HG03469 (cell line): ENCODE results near the gene TP63.
"Not testable (repeated sequence)": the region's sequence is repeated elsewhere in the genome, so short reads cannot be mapped to it uniquely, and the experiment has no call there.

ENCODE experiments used
- ATAC-seq: cut with Tn5 transposase; IDR thresholded peaks from one replicate; pipeline ENCODE4 v1.9.1; 2021; ENCODE audit warnings: mild to moderate bottlenecking, moderate library complexity, moderate number of reproducible peaks; ENCODE audit not compliant: unreplicated experiment

TP63 gene

DNA sequence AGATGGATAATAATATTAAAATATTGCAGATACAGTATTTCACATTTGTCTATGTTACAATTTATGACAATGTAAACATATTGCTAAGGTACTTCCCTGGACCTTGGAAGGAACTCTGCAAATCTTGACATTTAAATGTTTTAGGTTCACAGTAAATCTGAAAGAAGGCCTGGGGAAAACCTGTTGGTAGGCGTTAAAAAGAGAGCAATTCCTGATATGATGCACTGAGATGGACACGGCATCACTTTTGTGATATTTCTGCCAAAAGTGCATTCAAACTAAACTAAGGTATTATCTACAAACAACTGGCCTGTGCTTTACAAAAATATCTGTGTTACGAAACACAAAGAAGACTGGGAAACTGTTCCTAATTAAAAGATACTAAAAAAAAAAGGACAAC, 6.1 kb upstream of the TP63 start:
- ATAC-seq, result no peak

DNA sequence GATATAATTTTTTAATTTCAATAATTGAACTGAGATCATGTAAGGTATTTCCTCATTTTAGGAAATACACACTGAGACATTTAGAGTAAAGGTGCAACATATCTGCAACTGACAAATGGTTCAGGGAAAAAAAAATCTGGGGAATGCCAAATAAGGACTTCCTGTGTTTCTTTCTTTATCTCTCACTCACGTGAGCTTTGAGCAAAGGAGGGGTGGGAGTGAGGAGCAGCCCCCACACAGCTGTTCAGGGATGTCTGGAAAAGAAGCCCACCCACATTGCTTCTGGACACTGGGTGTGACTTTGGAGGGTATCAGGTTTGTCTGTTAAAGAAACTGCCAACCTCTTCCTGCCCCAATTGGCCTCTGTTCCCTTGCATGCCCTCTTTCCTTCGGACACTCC, 5.6 kb upstream of the TP63 start:
- no peak for ATAC-seq

DNA sequence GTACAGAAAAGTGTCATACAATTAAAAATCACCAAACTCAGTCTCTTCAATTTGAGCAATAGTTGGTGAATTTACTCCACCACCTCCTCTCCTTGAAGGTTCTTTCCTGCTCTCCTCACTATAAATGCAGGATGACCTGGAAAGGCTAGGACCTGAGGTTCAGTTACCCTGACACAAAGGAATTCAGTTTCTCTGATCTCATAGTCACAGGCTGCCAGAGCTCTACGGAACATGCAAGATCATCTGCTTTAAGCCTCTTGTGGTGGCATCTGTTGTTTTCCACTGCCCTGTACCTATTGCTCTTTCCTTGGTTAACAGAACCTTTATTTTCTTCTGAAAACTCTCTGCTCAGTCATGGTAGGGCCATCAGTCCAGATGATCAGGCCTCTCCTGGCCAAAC, 4.9 kb upstream of the TP63 start:
- ATAC-seq, result no peak

DNA sequence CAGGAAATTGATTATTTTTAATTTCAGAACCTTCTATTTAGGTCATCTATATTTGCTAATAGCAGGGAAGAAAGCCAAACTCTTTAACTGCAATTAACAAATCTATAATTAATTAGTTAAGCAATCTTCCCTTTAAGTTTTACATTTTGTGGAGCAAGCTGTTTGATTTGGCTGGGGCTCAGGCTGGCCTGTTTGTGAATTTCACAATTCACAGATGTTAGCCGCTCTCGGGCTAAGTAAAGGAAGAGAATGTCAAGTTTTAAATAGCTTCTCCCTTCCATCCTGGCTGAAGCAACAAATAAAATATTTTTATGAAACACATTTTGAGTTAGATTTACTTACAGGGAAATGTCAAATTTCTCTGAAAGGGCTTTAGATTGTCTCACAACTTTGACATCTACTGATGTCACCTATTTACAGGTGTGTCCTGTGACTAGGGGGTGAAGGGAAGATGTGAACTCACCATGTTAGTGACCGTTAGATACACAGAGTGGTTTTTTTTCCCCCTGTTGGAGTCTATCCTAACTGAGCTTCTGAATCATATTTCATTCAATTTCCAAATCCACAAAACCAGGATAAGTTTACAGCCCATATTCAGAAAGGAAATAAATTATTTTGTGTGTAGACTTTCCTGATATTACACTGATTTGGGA, 1.3 kb upstream of the TP63 start:
- no peak for ATAC-seq

DNA sequence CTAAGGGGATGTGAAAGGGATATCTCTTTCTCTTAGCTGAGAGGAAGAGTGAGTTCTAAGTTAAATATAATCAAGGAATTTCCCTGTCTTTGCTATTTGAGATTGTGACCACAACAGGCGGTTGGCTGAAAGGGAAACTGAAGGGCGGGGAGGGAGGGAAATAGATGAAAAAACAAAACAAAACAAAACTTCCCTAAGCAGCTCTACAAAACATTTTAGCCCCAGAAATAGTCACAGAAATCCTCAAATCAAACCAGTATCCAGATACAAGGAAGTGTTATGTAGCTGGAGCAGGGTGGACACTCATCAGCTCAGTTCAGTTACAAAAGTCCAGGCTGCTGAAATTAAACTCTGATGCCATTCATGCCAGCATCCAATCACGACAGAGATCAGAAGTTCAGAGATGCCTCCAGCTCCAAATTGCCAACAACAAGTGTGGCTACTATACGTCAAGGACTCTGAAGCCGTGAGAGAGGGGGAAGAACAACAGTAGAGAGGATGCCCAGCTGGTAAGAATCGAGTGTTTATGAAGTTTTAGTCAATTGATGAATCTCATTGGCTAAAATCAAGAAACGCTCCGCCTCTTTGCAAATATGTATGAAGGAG, 319 bp upstream of the TP63 start:
- no peak for ATAC-seq

DNA sequence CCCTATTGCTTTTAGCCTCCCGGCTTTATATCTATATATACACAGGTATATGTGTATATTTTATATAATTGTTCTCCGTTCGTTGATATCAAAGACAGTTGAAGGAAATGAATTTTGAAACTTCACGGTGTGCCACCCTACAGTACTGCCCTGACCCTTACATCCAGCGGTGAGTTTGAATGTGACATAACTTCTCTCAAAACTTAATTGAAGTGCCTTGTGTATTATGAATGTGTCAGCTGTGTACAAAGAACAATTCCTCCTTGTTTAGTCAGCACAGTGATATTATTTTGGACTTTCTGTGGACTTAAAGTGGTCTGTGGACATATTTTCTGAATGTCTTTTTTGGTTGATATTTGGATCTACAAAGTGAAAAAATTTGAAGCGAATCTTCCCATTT, 220 bp downstream of the TP63 start:
- ATAC-seq, result no peak

DNA sequence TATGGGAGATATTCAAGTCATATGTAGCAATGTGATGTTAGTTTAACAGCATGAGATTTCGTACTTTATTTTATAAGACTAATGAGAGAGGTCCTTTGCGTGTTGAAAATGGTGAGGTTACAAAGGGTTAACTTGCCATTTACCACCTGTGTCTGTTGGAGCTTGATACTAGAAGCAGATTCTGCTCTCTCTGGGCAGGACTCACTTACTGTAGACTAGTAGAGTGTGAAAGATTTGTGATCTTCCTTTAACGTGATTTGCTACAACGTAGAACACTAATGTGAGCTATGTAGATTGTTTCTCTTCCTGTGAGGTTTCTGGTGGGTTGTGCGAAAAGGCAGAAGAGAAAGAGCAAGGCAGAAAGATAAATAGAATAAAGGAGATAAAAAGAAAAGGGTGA, 1.1 kb downstream of the TP63 start:
- no peak for ATAC-seq

DNA sequence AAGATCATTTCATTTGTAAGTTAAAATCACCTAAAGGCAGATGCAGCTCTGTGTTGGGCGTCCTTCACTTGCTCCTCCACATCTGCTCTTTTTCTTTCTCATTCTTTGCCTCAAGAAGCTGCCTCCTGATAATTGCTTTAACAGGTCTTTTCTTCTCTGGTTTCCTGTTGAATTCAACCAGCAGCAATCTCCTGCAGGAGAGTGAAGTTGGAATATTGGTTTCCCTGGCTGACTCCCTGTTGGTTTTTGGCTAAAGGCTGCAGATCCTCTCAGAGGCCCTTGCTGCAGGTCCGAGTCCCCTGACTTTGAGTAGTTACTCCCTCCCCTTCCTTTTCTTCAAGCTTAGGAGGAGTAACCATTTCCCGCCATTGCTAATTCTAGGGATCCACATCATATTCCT, 4.2 kb downstream of the TP63 start:
- ATAC-seq, result no peak

DNA sequence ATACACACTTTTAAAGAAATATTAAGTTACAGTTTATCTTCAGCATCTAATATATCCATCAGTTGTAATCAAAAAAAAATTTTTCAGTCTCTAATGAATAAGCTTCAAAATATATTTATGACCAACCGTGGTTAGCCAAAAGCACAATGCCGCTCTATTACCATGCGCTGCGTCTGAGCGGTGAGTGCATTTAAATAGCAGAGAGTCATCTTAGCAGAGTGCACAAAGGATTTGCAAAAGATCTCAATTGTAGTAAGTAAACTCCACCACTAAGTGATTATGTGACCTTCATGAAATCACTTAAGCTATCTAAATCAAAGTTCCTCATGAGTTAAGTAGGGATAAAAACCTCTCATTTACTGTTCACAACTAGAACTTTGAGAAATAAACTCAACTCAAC, 4.9 kb downstream of the TP63 start:
- no peak for ATAC-seq

DNA sequence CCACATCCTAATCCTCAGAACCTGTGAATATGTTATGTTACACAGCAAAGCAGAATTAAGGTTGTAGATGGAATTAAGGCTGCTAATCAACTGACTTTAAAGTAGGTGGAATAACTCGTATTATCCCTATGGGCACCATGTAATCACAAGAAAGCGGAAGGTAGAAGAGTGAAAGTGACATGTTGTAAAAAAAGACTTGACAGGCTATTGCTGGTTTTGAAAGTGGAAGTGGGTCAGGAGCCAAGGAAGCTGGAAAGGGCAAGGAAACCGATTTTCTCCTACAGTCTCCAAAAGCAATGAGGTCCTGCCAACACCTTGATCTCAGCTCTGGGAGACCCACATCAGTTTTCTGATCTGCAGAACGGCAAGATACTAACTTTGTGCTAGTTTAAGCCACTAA, 6.6 kb downstream of the TP63 start:
- ATAC-seq, result no peak

DNA sequence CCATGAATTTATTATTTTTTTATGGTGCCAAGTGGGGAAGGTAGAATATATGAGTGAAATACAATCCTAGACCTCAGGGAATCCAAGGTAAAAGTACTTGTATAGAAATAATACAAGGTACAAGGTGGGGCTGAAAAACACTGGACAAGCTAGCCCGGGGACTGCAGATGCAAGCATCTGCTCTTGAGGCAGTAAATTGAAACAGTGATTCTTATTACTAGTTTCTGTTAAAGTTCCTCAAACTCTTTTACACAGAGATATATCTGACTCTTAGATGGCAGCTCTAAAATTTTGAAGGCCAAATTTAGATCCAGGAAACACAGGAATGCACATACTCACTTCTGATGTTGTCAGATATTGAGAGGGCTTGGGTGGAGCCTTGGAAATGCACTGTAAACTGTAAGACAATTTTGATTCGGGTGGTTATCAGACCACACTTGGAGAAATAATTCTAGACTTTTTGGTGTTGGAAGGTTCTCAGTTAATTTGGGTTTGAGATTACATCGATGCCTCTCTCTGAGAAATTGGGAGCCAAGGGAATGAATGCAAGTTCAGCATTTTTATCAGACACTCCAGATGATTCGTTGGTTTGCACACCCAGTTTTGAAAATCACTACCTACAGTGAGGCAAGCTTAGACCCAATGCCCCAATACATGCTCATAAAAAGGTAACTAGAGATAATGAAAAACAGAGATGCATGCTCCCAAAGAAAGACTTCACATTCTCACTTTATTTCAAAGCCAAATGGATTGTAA, 7.3 kb downstream of the TP63 start:
- no peak for ATAC-seq

DNA sequence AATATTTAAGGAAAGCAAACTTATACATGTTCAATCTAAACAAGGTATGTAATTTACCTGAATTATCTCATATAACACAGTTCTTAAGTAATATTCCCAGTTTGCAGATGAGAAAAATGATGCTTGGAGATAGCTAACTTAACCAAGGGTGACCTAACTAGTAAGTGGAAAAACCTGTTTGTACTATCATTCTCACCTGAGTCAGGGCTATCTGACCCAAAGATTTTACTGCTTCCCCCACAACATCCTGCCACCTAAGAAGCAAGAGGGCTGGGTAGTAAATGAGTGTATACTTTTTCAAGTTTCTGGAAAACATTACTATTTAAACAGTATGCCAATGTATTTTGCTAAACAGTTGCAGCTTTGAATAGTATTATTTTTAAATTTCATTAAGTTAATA, 10.6 kb downstream of the TP63 start:
- no peak for ATAC-seq

DNA sequence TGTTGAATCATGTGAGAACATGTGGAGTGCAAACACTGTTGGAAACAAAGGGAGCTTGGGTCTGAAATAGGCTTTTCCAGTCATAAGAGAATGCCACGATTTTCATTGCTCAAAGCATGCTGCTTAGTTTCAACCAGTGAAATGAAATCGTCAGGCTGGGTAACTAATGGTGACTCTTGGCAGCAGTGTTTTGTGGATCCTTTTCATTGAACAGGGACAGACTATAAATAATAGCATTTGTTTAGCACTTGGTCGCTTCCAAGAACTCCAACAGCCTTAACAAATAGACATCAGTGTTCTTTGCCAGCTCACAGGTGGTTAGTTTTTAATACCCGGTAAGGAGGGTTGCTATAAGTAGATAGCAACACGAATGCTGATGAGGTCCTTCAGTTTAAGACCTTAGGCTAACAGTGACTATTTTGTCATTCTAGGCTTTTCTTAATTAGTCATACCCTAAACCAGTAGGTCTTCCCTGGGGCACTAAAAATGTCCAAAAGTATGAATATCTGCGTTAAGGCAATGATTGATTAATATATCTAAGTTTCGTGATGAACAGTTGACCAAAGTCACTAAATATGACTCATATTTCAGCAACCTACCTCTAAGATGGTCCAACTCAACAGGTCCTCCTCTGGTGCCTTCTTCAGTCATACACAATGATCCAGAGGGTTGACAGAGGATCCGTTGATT, 15.8 kb downstream of the TP63 start:
- no peak for ATAC-seq

DNA sequence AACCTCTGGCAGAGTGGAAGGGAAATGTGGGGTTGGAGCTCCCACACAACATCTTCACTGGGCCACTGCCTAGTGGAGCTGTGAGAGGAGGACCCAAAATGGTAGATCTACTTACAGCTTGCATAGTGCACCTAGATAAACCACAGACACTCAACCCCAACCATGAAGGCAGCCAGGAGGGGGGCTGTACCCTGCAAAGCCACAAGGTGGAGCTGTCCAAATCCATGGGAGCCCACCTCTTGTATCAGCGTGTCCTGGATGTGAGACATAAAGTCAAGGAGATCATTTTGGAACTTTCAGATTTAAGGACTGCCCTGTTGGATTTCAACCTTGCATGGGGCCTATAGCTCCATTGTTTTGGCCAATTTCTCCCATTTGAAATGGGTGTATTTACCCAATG, 20.9 kb downstream of the TP63 start:
- ATAC-seq, result no peak

DNA sequence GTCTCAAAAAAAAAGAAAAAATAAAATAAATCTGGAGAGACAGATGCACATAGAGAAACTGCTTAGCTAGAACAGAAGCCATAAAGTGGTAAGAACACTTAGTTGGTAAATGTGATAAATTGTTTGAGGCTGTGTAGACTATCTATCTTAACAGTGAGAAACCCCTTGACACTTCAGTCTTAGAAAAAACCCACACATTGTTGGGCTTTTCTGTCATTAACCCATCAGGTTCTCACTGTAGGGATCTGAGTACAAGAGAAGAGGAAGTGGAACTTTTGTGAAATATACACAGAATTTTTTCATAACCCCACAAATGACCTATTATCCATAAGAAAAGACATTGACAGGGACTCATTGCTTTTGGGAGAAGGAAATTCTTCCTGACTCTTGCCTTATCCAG, 24.4 kb downstream of the TP63 start:
- peak; percentile 50 for ATAC-seq

DNA sequence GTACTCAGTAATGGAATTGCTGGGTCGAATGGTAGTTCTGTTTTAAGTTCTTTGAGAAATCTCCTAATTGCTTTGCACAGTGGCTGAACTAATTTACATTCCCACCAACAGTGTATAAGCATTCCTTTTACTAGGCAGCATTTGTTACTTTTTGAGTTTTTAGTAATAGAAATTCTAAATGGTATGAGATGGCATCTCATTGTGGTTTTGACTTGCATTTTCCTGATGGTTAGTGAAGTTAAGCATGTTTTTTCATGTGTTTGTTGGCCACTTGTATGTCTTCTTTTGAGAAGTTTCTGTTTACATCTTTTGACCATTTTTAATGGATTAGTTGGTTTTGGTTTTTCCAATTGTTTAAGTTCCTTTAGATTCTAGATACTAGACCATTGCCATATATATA, 28.4 kb downstream of the TP63 start:
- no peak for ATAC-seq

DNA sequence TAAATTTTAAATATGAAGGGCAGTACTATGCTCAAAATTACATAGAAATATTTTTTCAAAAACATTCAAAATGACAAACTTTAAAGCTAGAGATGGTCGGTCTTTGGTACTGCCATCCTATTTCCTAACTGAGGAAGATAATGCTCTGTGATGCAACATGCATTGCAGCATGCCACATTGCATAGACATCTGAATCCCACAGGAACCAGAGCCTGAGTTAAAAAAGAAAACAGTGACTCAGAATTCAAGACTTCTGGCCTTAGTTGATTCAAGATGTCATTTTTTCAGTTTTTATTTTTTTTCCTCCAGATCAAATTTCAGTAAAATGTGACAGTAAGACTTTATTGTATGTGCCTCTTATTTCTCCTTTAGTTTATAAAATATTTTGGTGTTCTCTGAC, 33.1 kb downstream of the TP63 start:
- ATAC-seq, result no peak

DNA sequence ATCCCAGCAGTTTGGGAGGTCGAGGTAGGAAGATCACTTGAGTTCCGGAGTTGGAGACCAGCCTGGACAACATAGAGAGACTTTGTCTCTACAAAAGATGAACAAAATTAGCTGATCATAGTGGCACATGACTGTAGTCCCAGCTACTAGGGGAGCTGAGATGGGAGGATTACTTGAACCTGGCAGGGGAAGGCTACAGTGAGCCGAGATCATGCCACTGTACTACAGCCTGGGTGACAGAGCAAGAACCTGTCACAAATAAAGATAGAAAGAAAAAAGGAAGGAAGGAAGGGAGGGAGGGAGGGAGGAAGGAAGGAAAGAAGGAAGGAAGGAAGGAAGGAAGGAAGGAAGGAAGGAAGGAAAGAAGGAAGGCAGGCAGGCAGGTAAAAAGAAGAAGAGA, 41.2 kb downstream of the TP63 start:
- ATAC-seq, result not testable (repeated sequence)

DNA sequence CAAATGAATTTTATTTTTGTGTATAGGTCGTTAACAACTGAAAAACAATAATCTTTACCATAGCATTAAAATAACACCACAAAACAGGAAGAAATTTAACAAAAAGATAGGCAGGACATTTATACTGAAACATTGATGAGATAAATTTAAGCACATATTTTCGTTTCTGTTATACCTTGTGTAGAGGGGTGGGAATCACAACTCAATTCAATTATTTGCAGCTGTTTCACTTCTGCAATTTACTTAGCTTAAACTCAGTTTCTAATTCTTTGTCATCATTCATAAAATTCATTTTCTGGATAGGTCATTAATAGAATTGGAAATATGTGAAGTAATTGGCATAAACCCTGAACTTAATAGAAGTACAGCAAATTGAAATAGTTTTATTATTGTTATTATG, 42.3 kb downstream of the TP63 start:
- peak; percentile 74 for ATAC-seq

DNA sequence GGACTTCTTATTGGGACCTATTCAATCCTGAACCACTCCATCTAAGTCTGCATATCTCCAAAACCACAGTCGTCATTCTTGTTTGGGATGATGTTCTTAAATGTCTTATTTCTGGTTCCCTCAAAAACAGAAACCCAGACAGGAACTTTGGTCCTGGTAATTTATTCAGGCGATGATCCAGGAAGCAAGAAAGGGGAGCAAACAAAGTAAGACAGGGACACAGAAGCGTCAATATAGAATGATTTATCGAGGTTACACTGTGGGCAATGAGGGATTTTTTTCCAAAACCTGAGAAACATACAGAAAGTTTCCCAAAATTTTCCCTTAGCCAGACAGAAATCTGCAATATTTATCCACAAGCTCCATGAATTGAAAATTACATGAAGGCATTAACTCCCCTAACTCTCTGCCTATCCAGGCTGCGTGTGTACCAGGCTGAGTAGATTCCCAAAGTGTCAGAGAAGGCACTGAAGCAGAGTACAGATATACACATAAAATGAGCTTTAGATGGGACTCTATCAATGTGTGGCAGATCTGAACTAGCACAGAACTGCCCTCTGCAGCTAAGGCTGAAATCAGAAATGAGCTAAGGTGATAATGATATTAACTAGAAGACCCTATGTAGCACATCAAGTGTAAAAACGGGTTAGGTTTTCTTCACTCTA, 43.2 kb downstream of the TP63 start:
- no peak for ATAC-seq

DNA sequence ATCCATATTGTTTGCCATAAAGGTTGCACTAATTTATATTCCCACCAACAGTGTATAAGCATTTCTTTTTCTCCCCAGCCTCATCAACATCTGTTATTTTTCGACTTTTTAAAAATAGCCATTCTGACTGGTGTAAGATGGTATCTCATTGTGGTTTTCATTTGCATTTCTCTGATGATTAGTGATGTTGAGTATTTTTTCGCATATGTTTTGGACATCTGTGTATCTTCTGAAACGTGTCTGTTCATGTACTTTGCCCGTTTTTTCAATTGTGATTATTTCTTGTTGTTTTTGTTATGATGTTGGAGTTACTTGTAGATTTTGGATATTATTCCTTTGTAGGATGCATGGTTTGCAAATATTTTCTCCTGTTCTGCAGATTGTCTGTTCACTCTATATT, 46.5 kb downstream of the TP63 start:
- ATAC-seq, result no peak
